Upper lobe of left lung (tissue), 6 donors: ENCODE measurements around the gene FHIT. TPM values are rescaled to one million over a fixed set of nuclear protein-coding genes. Genes with fewer than 3 reads are reported as not detected.

Source experiments
- ATAC-seq, 2 donors: fragments of 200-7000 bp; cut with Tn5 transposase; one replicate each; pipeline ENCODE4 v1.9.1; 2022; ENCODE audit warnings: mild to moderate bottlenecking in 2 of 2, moderate library complexity in 2 of 2; ENCODE audit not compliant: low FRiP score in 2 of 2
- DNase-seq, 2 donors: peaks; one replicate each; pipeline ENCODE4 v3.0.0-alpha.2; 2019 to 2020
- H3K27ac ChIP-seq, 4 donors: fragments of 200-600 bp; sonication (generic); one replicate each; pipeline ENCODE4 v1.5.1; 2016 to 2019
- H3K27me3 ChIP-seq, 4 donors: fragments of 200-600 bp; sonication (generic); one replicate each; pipeline ENCODE4 v1.5.1; 2017 to 2019
- H3K36me3 ChIP-seq, 4 donors: fragments of 200-600 bp; sonication (generic); one replicate each; pipeline ENCODE4 v1.5.1; 2016 to 2019
- H3K4me1 ChIP-seq, 4 donors: fragments of 200-600 bp; sonication (generic); one replicate each; pipeline ENCODE4 v1.5.1; 2018 to 2019
- H3K4me3 ChIP-seq, 4 donors: fragments of 200-600 bp; sonication (generic); one replicate each; pipeline ENCODE4 v1.5.1; 2017 to 2019; ENCODE audit warnings: mild to moderate bottlenecking in 2 of 4, moderate library complexity in 1 of 4
- H3K9me3 ChIP-seq, 4 donors: fragments of 200-600 bp; sonication (generic); one replicate each; pipeline ENCODE4 v1.5.1; 2018 to 2019
- CTCF ChIP-seq, 6 experiments: fragments of 450-650 bp in 4 of 6; fragments of 200-600 bp in 2 of 6; sonication (generic) in 2 of 6; IDR thresholded peaks; one replicate each; pipeline ENCODE4 v1.5.1; 2016 to 2019; ENCODE audit warnings: antibody characterized with exemption in 6 of 6
- EP300 ChIP-seq, 4 donors: sonication (generic); formaldehyde crosslinking; IDR thresholded peaks; one replicate each; pipeline ENCODE4 v1.5.1; 2017; ENCODE audit warnings: antibody characterized with exemption in 4 of 4, control low read depth in 2 of 4
- POLR2A ChIP-seq, 4 donors: fragments of 450-650 bp; IDR thresholded peaks; one replicate each; pipeline ENCODE4 v1.5.1; 2016 to 2017; ENCODE audit warnings: antibody characterized with exemption in 4 of 4, mild to moderate bottlenecking in 2 of 4
- POLR2AphosphoS5 ChIP-seq, 2 donors: sonication (generic); formaldehyde crosslinking; IDR thresholded peaks; one replicate each; pipeline ENCODE4 v1.5.1; 2017; ENCODE audit warnings: antibody characterized with exemption in 2 of 2
- WGBS, 2 donors: methylation state at CpG; one replicate each; pipeline ENCODE4 v1.1.5; 2017 to 2018; 5-methylcytosine and 5-hydroxymethylcytosine counted together
- total RNA-seq, 6 donors: library from RNA; depleted of rRNA in 4 of 6; stranded (reverse); fragments of >200 nt in 4 of 6; gene quantifications; one replicate each; pipeline versions ENCODE4 v1.1.0 to v1.2.1, GENCODE V29; 2016 to 2021
- donor health status: DM: no; HTN: no; CAD: no; lungs with moderate emphysema.
- donor health status: DM: no; HTN: yes; CAD: no; lungs with severe emphysema.

Gene FHIT
- total RNA-seq, 6 donors from 2014 or later: 6.8 to 56.6 (median 11.1) TPM

GRCh38 chr3:59816312-59816711, 1434.9 kb downstream of the FHIT start:
- Histone ChIP-seq H3K36me3 (no peaks in the 10 kb centered on the region), H3K4me3 (no peak overlapping the region), H3K4me1 (peaks cover 4 to 17% (median 13%) of the 10 kb centered on the region in 4 donors), H3K9me3 (no peaks in the 10 kb centered on the region), H3K27ac (no peak overlapping the region), H3K27me3 (no peaks in the 10 kb centered on the region)
- TF ChIP-seq POLR2A (IDR thresholded peaks at IDR 0.05): no peak
- no peak for TF ChIP-seq EP300 (IDR thresholded peaks at IDR 0.05)
- no peak for TF ChIP-seq POLR2AphosphoS5 (IDR thresholded peaks at IDR 0.05)
- TF ChIP-seq CTCF (IDR thresholded peaks at IDR 0.05): no peak
- no peak for DNase-seq
- ATAC-seq: no peak
- WGBS, 2 donors: 92 to 96% methylated on average over 1 of the region's 1 CpG

GRCh38 chr3:59813148-59813538, 1438.1 kb downstream of the FHIT start:
- Histone ChIP-seq H3K4me1 (peaks cover 4 to 7% (median 7%) of the 10 kb centered on the region in 4 donors), H3K36me3 (no peaks in the 10 kb centered on the region), H3K27me3 (no peaks in the 10 kb centered on the region), H3K27ac (no peak overlapping the region), H3K9me3 (no peaks in the 10 kb centered on the region), H3K4me3 (no peak overlapping the region)
- 77 to 81% methylated on average over 7 of the region's 7 CpGs for WGBS, 2 donors
- DNase-seq: no peak
- no peak for TF ChIP-seq POLR2AphosphoS5 (IDR thresholded peaks at IDR 0.05)
- no peak for TF ChIP-seq CTCF (IDR thresholded peaks at IDR 0.05)
- no peak for TF ChIP-seq EP300 (IDR thresholded peaks at IDR 0.05)
- TF ChIP-seq POLR2A (IDR thresholded peaks at IDR 0.05): no peak
- ATAC-seq: no peak

- WGBS, 2 donors: 83 to 86% methylated on average over 11 of the region's 11 CpGs
- Histone ChIP-seq H3K9me3 (no peaks in the 10 kb centered on the region), H3K27ac (no peak overlapping the region), H3K4me1 (peaks cover 0 to under 1% (median under 1%) of the 10 kb centered on the region in 4 donors), H3K4me3 (no peak overlapping the region), H3K36me3 (no peaks in the 10 kb centered on the region), H3K27me3 (no peaks in the 10 kb centered on the region)
- TF ChIP-seq POLR2AphosphoS5 (IDR thresholded peaks at IDR 0.05): no peak
- TF ChIP-seq POLR2A (IDR thresholded peaks at IDR 0.05): no peak
- no peak for TF ChIP-seq EP300 (IDR thresholded peaks at IDR 0.05)
- no peak for TF ChIP-seq CTCF (IDR thresholded peaks at IDR 0.05)
- DNase-seq (no peak), ATAC-seq (no peak)
These were observed 1438.8 kb downstream of the FHIT start for GRCh38 chr3:59812237-59813147.

GRCh38 chr3:59811160-59811559, 1440.1 kb downstream of the FHIT start:
- no peak overlapping the region for H3K4me3 ChIP-seq
- H3K36me3 ChIP-seq: no peaks in the 10 kb centered on the region
- TF ChIP-seq POLR2A (IDR thresholded peaks at IDR 0.05) (no peak), EP300 (IDR thresholded peaks at IDR 0.05) (no peak), POLR2AphosphoS5 (IDR thresholded peaks at IDR 0.05) (no peak), CTCF (IDR thresholded peaks at IDR 0.05) (no peak)
- H3K27ac ChIP-seq: no peak overlapping the region
- WGBS, 2 donors: 55 to 65% methylated on average over 2 of the region's 2 CpGs
- ATAC-seq (no peak), DNase-seq (no peak)
- no peaks in the 10 kb centered on the region for H3K9me3 ChIP-seq
- no peaks in the 10 kb centered on the region for H3K27me3 ChIP-seq
- no peaks in the 10 kb centered on the region for H3K4me1 ChIP-seq
